ENCODE data around the gene PLOD1.

The PLOD1 gene

GRCh38 chr1:11960715-11961114, 26.2 kb downstream of the PLOD1 start:
- no peak for DNase-seq (ENCODE audit: low spot score in 2 of 2)
- H3K27ac Mint-ChIP-seq = no peak overlapping the region
- H3K9me3 Mint-ChIP-seq = no peaks in the 10 kb centered on the region
- H3K4me3 Mint-ChIP-seq = no peak overlapping the region
- ATAC-seq (ENCODE audit: low read depth) = no peak
- H3K36me3 Mint-ChIP-seq = peaks cover 5% of the 10 kb centered on the region
- peaks cover 2% of the 10 kb centered on the region for H3K4me1 Mint-ChIP-seq
- no peaks in the 10 kb centered on the region for H3K27me3 Mint-ChIP-seq

DNA sequence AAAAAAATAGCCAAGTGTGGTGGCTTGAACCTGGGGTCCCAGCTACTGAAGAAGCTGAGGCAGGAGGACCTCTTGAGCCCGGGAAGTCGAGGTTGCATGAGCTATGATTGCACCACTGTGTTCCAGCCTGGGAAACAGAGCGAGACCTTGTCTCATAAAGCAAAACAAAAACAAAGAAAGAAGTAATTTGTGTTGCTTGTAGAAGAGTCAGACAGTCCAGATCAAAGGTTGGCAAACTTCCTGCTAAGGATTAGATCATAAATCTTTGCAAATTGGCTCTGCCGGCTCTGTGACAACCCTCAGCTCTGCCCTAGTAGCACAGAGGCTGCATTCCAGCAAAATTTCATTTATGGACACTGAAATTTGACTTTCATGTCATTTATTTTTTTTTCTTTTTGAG, 26.7 kb downstream of the PLOD1 start:
- ATAC-seq (ENCODE audit: low read depth) = no peak
- peaks cover 2% of the 10 kb centered on the region for H3K4me1 Mint-ChIP-seq
- no peak for DNase-seq (ENCODE audit: low spot score in 2 of 2)
- H3K27me3 Mint-ChIP-seq = no peaks in the 10 kb centered on the region
- no peaks in the 10 kb centered on the region for H3K9me3 Mint-ChIP-seq
- H3K27ac Mint-ChIP-seq = no peak overlapping the region
- H3K36me3 Mint-ChIP-seq = peaks cover 5% of the 10 kb centered on the region
- H3K4me3 Mint-ChIP-seq = no peak overlapping the region

DNA sequence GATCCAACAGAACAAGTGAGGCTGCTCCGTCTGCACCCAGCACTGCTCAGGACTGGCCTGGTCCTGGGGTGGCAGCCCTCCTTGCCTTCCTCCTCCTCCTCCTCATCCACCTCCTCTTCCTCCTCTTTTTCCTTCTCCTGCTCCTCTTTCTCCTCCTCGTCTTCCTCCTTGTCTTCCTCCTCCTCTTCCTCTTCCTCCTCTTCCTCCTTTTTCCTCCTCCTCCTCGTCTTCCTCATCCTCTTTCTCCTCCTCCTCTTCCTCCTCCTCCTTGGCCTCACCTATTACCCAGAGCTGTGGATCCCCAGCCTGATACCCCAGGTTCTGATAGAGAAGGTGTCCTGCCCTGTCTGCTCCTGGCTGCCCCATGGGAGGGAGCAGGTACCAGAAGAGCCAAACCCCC, 29.1 kb downstream of the PLOD1 start:
- peaks cover 5% of the 10 kb centered on the region for H3K4me1 Mint-ChIP-seq
- no peak for DNase-seq (ENCODE audit: low spot score in 2 of 2)
- ATAC-seq (ENCODE audit: low read depth) = no peak
- no peaks in the 10 kb centered on the region for H3K9me3 Mint-ChIP-seq
- peaks cover 5% of the 10 kb centered on the region for H3K36me3 Mint-ChIP-seq
- no peaks in the 10 kb centered on the region for H3K27me3 Mint-ChIP-seq
- no peak overlapping the region for H3K4me3 Mint-ChIP-seq
- no peak overlapping the region for H3K27ac Mint-ChIP-seq

- Mint-ChIP-seq H3K4me3 (no peak overlapping the region), H3K4me1 (peaks cover 5% of the 10 kb centered on the region), H3K27me3 (no peaks in the 10 kb centered on the region), H3K36me3 (peaks cover 5% of the 10 kb centered on the region), H3K9me3 (no peaks in the 10 kb centered on the region), H3K27ac (no peak overlapping the region)
- ATAC-seq (ENCODE audit: low read depth) = no peak
- no peak for DNase-seq (ENCODE audit: low spot score in 2 of 2)
These were observed 30.1 kb downstream of the PLOD1 start for GRCh38 chr1:11964656-11965055.

DNA sequence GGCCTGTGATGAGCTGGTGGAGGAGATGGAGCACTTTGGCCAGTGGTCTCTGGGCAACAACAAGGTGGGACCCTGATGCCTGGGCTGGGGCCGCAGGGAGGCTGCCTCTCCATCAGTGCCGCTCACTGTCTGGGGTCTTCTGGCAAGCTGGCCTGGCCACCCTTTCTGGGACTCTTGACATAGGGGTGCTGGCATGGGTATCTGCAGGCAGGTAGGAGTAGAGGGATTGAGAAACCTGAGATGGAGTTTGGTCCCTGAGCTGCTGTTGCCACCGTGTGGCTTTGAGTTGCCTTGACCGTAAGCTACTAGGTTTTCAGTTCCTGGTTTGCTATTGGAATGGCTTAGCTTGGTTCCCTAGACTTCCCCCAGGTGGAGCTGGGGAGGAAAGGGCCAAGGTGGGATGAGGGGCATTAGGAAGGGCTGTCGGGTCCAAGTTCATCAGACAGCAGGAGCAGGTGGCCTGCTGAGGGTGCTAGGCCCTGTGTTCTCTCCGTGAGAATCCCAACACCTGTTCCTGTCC, 32.6 kb downstream of the PLOD1 start:
- Mint-ChIP-seq H3K27me3 (no peaks in the 10 kb centered on the region), H3K36me3 (peaks cover 5% of the 10 kb centered on the region), H3K4me3 (no peak overlapping the region), H3K9me3 (no peaks in the 10 kb centered on the region), H3K4me1 (peaks cover 3% of the 10 kb centered on the region), H3K27ac (no peak overlapping the region)
- peak; percentile 79 for ATAC-seq (ENCODE audit: low read depth)
- DNase-seq (ENCODE audit: low spot score in 2 of 2) = peak in 1 of 2 donors; percentile 16

DNA sequence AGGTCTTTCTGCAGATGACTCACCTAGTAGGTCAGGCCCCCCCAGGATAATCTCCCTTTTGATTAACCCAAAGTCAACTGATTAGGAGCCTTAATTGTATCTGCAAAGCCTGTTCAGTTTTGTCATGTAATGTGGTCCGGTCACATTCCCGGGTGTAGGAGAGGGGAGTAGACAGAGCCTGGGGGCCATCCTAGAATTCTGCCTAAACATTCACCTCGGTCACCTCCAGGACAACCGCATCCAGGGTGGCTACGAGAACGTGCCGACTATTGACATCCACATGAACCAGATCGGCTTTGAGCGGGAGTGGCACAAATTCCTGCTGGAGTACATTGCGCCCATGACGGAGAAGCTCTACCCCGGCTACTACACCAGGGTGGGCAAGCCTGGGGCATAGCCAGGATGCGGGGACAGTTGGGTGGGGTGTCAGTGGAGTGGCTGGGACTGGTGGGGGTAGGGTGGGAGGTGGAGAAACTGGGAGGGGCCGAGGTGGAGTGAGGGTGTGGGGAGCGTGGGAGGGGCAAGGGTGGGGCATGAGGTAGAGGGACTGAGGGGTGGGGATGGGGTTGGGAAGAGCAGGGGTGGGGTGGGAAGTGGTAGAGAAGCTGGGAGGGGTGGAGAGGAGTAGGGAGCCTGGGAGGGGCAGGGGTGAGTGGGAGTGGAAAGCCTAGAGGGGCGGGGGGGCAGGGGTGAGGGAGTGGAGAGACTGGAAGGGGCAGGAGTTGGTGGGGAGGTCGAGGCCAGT, 36.1 kb downstream of the PLOD1 start:
- no peak for ATAC-seq (ENCODE audit: low read depth)
- H3K27me3 Mint-ChIP-seq = no peaks in the 10 kb centered on the region
- peaks cover 3% of the 10 kb centered on the region for H3K4me1 Mint-ChIP-seq
- no peak overlapping the region for H3K27ac Mint-ChIP-seq
- DNase-seq (ENCODE audit: low spot score in 2 of 2) = no peak
- H3K9me3 Mint-ChIP-seq = no peaks in the 10 kb centered on the region
- H3K36me3 Mint-ChIP-seq = peaks cover 4% of the 10 kb centered on the region
- no peak overlapping the region for H3K4me3 Mint-ChIP-seq

DNA sequence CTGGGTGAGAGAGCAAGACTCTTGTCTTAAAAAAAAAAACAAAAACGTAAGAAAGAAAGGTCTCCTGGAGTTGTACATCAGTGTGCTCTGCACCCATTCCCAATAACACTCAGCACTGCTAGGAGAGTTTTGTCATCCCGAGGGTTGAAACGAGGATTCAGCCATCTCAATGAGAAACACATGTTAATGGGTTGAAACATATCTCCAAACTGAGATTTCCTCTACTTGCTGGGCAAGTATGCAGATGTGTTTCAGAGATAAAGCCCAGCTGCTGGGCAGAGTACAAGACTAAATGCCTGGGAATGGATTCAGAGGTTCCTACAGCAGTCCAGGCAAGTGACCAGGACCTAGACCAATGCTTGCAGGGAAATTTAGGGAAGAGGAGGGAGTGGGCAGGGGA, 43.1 kb downstream of the PLOD1 start:
- H3K27ac Mint-ChIP-seq = peak overlapping the region; percentile 8
- H3K36me3 Mint-ChIP-seq = peaks cover 8% of the 10 kb centered on the region
- H3K27me3 Mint-ChIP-seq = no peaks in the 10 kb centered on the region
- ATAC-seq (ENCODE audit: low read depth) (no peak), DNase-seq (ENCODE audit: low spot score in 2 of 2) (no peak)
- peaks cover 15% of the 10 kb centered on the region for H3K4me1 Mint-ChIP-seq
- no peak overlapping the region for H3K4me3 Mint-ChIP-seq
- no peaks in the 10 kb centered on the region for H3K9me3 Mint-ChIP-seq

GRCh38 chr1:11978301-11978700, 43.8 kb downstream of the PLOD1 start:
- Mint-ChIP-seq H3K9me3 (no peaks in the 10 kb centered on the region), H3K4me3 (no peak overlapping the region), H3K27me3 (no peaks in the 10 kb centered on the region), H3K4me1 (peaks cover 15% of the 10 kb centered on the region), H3K27ac (no peak overlapping the region), H3K36me3 (peaks cover 9% of the 10 kb centered on the region)
- DNase-seq (ENCODE audit: low spot score in 2 of 2) (no peak), ATAC-seq (ENCODE audit: low read depth) (no peak)

DNA sequence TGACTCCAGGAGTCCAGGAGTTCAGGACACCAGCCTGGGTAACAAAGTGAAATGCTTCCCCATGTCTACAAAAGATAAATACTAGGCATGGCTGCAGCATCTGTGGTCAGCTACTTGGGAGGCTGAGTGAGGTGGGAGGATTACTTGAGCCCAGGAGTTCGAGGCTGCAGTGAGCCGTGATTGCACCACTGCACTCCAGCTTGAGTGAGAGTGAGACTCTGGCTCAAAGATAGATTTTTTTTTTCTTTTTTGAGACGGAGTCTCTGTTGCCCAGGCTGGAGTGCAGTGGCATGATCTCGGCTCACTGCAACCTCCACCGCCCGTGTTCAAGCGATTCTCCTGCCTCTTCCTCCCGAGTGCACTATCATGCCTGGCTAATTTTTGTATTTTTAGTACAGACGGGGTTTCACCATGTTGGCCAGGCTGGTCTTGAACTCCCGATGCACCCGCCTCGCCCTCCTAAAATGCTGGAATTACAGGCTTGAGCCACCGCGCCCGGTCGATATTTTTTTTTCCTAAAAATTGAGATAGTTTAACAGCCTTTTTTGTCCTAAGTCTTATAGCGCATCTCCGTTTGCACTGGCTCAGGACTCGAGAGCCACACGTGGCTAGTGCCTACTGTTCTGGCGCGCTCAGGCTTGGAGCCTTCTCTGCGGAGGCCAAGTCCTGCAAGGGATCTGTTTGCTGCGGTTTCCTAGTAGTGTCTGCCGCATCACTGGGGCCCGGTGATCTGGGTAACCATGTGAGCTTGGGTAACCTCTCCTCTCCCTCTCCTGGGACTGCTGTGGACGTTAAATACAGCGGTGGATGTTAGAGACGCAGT, 44.7 kb downstream of the PLOD1 start:
- DNase-seq (ENCODE audit: low spot score in 2 of 2) (no peak), ATAC-seq (ENCODE audit: low read depth) (no peak)
- H3K27ac Mint-ChIP-seq = peak overlapping the region; percentile 97
- H3K9me3 Mint-ChIP-seq = no peaks in the 10 kb centered on the region
- peaks cover 16% of the 10 kb centered on the region for H3K36me3 Mint-ChIP-seq
- H3K27me3 Mint-ChIP-seq = no peaks in the 10 kb centered on the region
- H3K4me1 Mint-ChIP-seq = peaks cover 23% of the 10 kb centered on the region
- peak overlapping the region; percentile 96 for H3K4me3 Mint-ChIP-seq

DNA sequence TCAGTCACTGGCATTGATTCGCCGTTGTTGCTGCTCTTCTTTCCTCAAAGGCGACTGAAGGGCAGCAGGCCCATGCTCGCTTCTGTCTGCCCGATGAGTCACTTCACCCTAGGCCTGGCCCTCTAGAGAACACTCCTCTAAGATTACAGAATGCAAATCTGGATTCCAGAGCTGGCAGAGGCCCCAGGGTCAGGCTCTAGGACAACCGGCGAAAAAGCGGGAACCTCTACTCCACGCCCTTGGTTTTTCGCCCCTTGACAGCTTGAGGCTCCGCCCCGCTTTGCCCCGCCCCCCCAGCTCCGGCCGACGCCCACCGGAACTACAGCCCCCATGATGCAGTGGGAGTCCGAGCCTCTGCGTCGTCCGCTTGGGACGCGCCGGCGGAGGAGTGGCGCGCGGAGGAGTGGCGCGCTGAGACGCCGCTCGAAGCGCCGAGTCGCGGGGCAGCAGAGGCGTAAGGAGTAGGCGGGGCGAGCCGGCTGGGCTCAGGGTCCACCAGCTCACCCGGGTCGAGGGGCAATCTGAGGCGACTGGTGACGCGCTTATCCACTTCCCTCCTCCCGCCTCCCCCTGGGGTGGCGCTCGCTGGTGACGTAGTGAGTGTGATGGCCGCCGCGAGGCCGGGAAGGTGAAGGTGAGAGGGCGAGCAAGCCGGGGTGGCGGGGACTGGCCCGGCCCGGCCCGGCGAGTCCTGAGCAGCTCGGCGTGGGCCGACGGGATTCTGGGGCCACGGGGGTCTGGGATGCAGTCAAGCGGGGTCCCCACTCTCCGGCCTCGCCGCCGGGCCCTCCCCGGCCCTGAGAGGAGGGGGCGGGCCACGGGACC, 45.5 kb downstream of the PLOD1 start, which contains the start of gene MFN2:
MFN2 (plus strand) TSS at position 594 of the 825 bp plus-strand sequence. CDS start 8,725 bp downstream, outside the sequence.
- Mint-ChIP-seq H3K27ac (peak within 1 kb of the TSS; percentile 97), H3K4me1 (peaks cover 26% of the 10 kb centered on the region), H3K9me3 (no peaks in the 10 kb centered on the region), H3K36me3 (peaks cover 18% of the 10 kb centered on the region), H3K27me3 (no peaks in the 10 kb centered on the region), H3K4me3 (peak within 1 kb of the TSS; percentile 96)
- peak; percentile 88 for ATAC-seq (ENCODE audit: low read depth)
- peak; percentile 89 to 95 for DNase-seq (ENCODE audit: low spot score in 2 of 2)

- ATAC-seq (ENCODE audit: low read depth) = no peak
- Mint-ChIP-seq H3K9me3 (no peaks in the 10 kb centered on the region), H3K4me1 (peaks cover 27% of the 10 kb centered on the region), H3K27me3 (no peaks in the 10 kb centered on the region), H3K36me3 (peaks cover 17% of the 10 kb centered on the region), H3K4me3 (peak overlapping the region; percentile 96), H3K27ac (peak overlapping the region; percentile 97)
- DNase-seq (ENCODE audit: low spot score in 2 of 2) = peak in 1 of 2 donors; percentile 22
These were observed 46.1 kb downstream of the PLOD1 start for GRCh38 chr1:11980676-11980972.

DNA sequence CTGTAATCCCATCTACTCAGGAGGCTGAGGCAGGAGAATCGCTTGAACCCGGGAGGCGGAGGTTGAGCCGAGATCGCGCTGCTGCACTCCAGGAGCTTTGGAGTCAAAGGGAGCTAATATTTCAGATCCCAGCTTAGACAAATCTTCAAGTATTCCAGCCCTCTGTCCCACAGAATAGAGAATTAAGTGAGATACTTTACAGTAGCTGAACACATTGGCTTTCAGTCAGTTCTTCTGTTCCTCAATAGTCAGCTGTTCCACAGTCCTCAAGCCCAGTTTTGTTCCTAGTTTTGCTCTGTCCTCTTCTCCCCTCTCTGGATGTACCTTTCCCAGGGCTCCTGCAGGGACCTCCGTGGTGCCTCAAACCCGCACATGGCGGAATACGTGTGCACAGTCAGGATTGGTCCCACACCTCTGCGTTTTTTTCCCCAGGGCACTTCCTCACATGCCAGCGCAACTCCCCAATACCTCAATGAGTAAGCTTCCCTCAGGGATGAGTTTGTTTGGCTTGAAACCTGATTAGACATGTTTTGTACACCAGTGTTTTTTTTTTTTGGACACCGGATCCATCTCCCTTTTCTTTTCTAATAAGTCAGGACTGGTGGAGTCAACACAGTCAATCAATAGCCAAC, 47.0 kb downstream of the PLOD1 start:
- peaks cover 32% of the 10 kb centered on the region for H3K4me1 Mint-ChIP-seq
- peak overlapping the region; percentile 96 for H3K4me3 Mint-ChIP-seq
- ATAC-seq (ENCODE audit: low read depth) = no peak
- peak overlapping the region; percentile 97 for H3K27ac Mint-ChIP-seq
- DNase-seq (ENCODE audit: low spot score in 2 of 2) = no peak
- no peaks in the 10 kb centered on the region for H3K27me3 Mint-ChIP-seq
- H3K9me3 Mint-ChIP-seq = no peaks in the 10 kb centered on the region
- peaks cover 22% of the 10 kb centered on the region for H3K36me3 Mint-ChIP-seq

GRCh38 chr1:11982010-11982392, 47.5 kb downstream of the PLOD1 start:
- Mint-ChIP-seq H3K4me3 (peak overlapping the region; percentile 96), H3K4me1 (peaks cover 32% of the 10 kb centered on the region), H3K27me3 (no peaks in the 10 kb centered on the region), H3K36me3 (peaks cover 22% of the 10 kb centered on the region), H3K9me3 (no peaks in the 10 kb centered on the region), H3K27ac (peak overlapping the region; percentile 75)
- DNase-seq (ENCODE audit: low spot score in 2 of 2) = no peak
- ATAC-seq (ENCODE audit: low read depth) = no peak
